Endothelial cell of umbilical vein (primary cell): ENCODE measurements around the gene COL4A1. TPM values are rescaled to one million over a fixed set of nuclear protein-coding genes. Genes with fewer than 3 reads are reported as not detected.

Experiments
- BruUV-seq: library from RNA; stranded (reverse); fragments of 400-500 nt; replicated peaks from 2 replicates; lab custom pipeline; 2021; lab: Mats Ljungman, UMichigan
- CTCF ChIA-PET: fragments of 300-600, 350-600 bp; sonication (Branson Sonifier 250); formaldehyde crosslinking; loops from one replicate; lab custom pipeline; 2021; ENCODE audit warnings: antibody characterized with exemption, inconsistent platforms; lab: Charles Lee
- POLR2A ChIA-PET: fragments of 300-600, 350-600 bp; sonication (Branson Sonifier 250); formaldehyde crosslinking; loops from one replicate; lab custom pipeline; 2021; ENCODE audit warnings: antibody characterized with exemption, inconsistent platforms; lab: Charles Lee
- DNase-seq: peaks from one replicate; pipeline ENCODE4 v3.0.0-alpha.2; 2011; ENCODE audit warnings: low read depth, low spot score
- FAIRE-seq: peaks from 2 replicates; lab custom pipeline; 2011; peaks lifted over from hg19 to GRCh38; lab: Jason Lieb, UNC
- H2AFZ ChIP-seq: 2 replicates; pipeline ENCODE4 v1.6.0; 2012; ENCODE audit warnings: low read depth, low read length, control low read depth, inconsistent platforms
- H3K27ac ChIP-seq: 2 replicates; pipeline ENCODE4 v1.5.1; 2011; ENCODE audit warnings: low read depth, mild to moderate bottlenecking, control low read depth, low read length, moderate library complexity; ENCODE audit not compliant: insufficient read depth
- H3K27me3 ChIP-seq, 2 experiments: 2 replicates each; pipeline versions ENCODE4 v1.6.0 to v1.6.1; 2011; ENCODE audit warnings: low read length in 2 of 2, mixed read lengths in 1 of 2; ENCODE audit not compliant: control insufficient read depth in 2 of 2, insufficient read depth in 2 of 2
- H3K36me3 ChIP-seq, 2 experiments: 2 replicates in 1 of 2; 3 replicates in 1 of 2; pipeline ENCODE4 v1.5.1; 2011; ENCODE audit warnings: low read length in 2 of 2, mild to moderate bottlenecking in 1 of 2, moderate library complexity in 1 of 2; ENCODE audit not compliant: control insufficient read depth in 2 of 2, insufficient read depth in 2 of 2; ENCODE audit errors: extremely low read depth in 1 of 2
- H3K4me1 ChIP-seq: 3 replicates; pipeline ENCODE4 v1.5.1; 2011; ENCODE audit warnings: mild to moderate bottlenecking, low read length; ENCODE audit not compliant: control insufficient read depth, insufficient read depth; ENCODE audit errors: extremely low read depth
- H3K4me2 ChIP-seq: 2 replicates; pipeline ENCODE4 v1.6.1; 2011; ENCODE audit warnings: low read length, control low read depth, mixed read lengths; ENCODE audit not compliant: insufficient read depth
- H3K4me3 ChIP-seq, 3 experiments: fragments of 200-600 bp in 1 of 3; sonication (generic), shearing (Covaris generic) in 1 of 3; replicated peaks in 1 of 3; 2 replicates each; pipeline ENCODE4 v1.5.1; 2011 to 2016; ENCODE audit warnings: control low read depth in 3 of 3, low read length in 3 of 3, mild to moderate bottlenecking in 2 of 3, inconsistent platforms in 1 of 3, low read depth in 1 of 3, moderate library complexity in 1 of 3; ENCODE audit not compliant: insufficient read depth in 1 of 3
- H3K79me2 ChIP-seq: 2 replicates; pipeline ENCODE4 v1.6.0; 2012; ENCODE audit warnings: low read length, inconsistent platforms; ENCODE audit not compliant: control insufficient read depth, insufficient read depth
- H3K9ac ChIP-seq: replicated peaks from 2 replicates; pipeline ENCODE3; 2011; ENCODE audit warnings: low read length, control low read depth; ENCODE audit not compliant: insufficient read depth; ENCODE audit errors: extremely low read depth
- H3K9me1 ChIP-seq: replicated peaks from 3 replicates; pipeline ENCODE4 v1.6.0; 2011; ENCODE audit warnings: mild to moderate bottlenecking, low read length; ENCODE audit not compliant: control insufficient read depth, insufficient read depth; ENCODE audit errors: extremely low read depth
- H3K9me3 ChIP-seq: replicated peaks from 2 replicates; pipeline ENCODE4 v1.5.1; 2012; ENCODE audit warnings: low read length, inconsistent platforms; ENCODE audit not compliant: control insufficient read depth, insufficient read depth
- H4K20me1 ChIP-seq: replicated peaks from 2 replicates; pipeline ENCODE3; 2011; ENCODE audit warnings: mild to moderate bottlenecking, low read length; ENCODE audit not compliant: control insufficient read depth, insufficient read depth; ENCODE audit errors: extremely low read depth
- EZH2 ChIP-seq: IDR thresholded peaks from 2 replicates; pipeline ENCODE4 v1.6.1; 2012; ENCODE audit warnings: borderline replicate concordance, low read depth, mild to moderate bottlenecking, moderate library complexity, low read length, inconsistent platforms; ENCODE audit not compliant: severe bottlenecking
- FOS ChIP-seq: IDR thresholded peaks from 2 replicates; pipeline ENCODE4 v1.6.1; 2011; ENCODE audit warnings: mild to moderate bottlenecking, low read length, moderate library complexity, borderline replicate concordance; ENCODE audit not compliant: insufficient read depth
- GATA2 ChIP-seq: IDR thresholded peaks from 2 replicates; pipeline ENCODE4 v1.7.0; 2011; ENCODE audit warnings: low read depth, mild to moderate bottlenecking, moderate library complexity, mixed read lengths, low read length; ENCODE audit not compliant: insufficient read length, insufficient read depth
- JUN ChIP-seq: IDR thresholded peaks from 2 replicates; pipeline ENCODE4 v1.6.1; 2011; ENCODE audit warnings: borderline replicate concordance, low read depth; ENCODE audit not compliant: insufficient read length, insufficient read depth
- MYC ChIP-seq: IDR thresholded peaks from one replicate; pipeline ENCODE4 v1.6.1; 2011; ENCODE audit warnings: mild to moderate bottlenecking, low read depth, low read length
- POLR2A ChIP-seq: IDR thresholded peaks from 2 replicates; pipeline ENCODE4 v1.6.1; 2012; ENCODE audit warnings: low read depth, mild to moderate bottlenecking, control low read depth, low read length
- POLR2AphosphoS5 ChIP-seq: IDR thresholded peaks from 2 replicates; pipeline ENCODE4 v1.6.1; 2012; ENCODE audit warnings: low read depth, mild to moderate bottlenecking, control low read depth, low read length, moderate library complexity; ENCODE audit not compliant: insufficient read depth
- dilution Hi-C: fragments of 300-500 bp; cut with MboI; formaldehyde crosslinking; loops from one replicate; pipeline ENCODE4 v1.15.0; 2019; ENCODE audit warnings: low sequenced_read_pairs; ENCODE audit not compliant: extremely low pct_ligation_motif_present
- intact Hi-C: fragments of 100-400 bp; cut with micrococcal nuclease; formaldehyde crosslinking; loops from one replicate; pipeline ENCODE4 v1.10.0; 2022
- polyA plus RNA-seq, 4 experiments: library from polyadenylated mRNA; depleted of rRNA in 3 of 4; stranded (reverse) in 3 of 4; unstranded in 1 of 4; fragments of >200 nt; gene quantifications; 2 replicates each; pipeline versions ENCODE4 v1.2.1 to v1.2.3, GENCODE V29; 2011 to 2012; ENCODE audit warnings: missing spikeins in 1 of 4
- total RNA-seq: library from RNA; stranded (reverse); gene quantifications from 2 replicates; pipeline ENCODE4 v1.2.3, GENCODE V29; 2021
- TF ChIP-seq, protein P1 (sequence below): IDR thresholded peaks from 2 replicates; pipeline ENCODE4 v1.6.1; 2011; ENCODE audit not compliant: insufficient read depth, insufficient read length
- TF ChIP-seq, protein P2 (sequence below), 2 donors: IDR thresholded peaks; 1 replicate in 1 of 2; 2 replicates in 1 of 2; pipeline ENCODE4 v1.5.1; 2011; ENCODE audit warnings: low read length in 2 of 2, mild to moderate bottlenecking in 2 of 2, moderate library complexity in 2 of 2, control low read depth in 1 of 2, inconsistent platforms in 1 of 2, low read depth in 1 of 2; ENCODE audit not compliant: insufficient read depth in 1 of 2; ENCODE audit errors: extremely low read depth in 1 of 2

Gene COL4A1
- total and polyA plus RNA-seq, 2 donors (not counting 3 experiments of a cell fraction or from before 2014, with no cell fraction given): 384 to 1,119 TPM

DNA sequence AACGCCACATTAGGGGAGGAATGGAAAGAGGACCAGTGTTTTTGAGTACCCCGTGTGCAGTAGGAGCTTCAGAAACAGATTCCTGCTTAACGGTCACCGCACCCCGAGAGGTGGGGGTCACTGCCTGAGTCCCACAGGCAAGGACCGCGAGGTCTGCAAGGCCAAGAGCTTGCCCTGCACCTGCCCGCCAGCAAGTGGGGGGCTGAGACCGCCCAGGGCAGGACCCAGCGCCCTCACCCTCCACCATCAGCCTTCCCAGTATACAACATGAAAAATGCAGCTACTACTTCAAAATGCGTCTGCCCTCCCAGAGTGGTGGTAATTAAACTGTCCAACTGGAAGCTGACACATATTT lies 44.9 kb downstream of the COL4A1 start:
- no peaks in the 10 kb centered on the region for H3K9me1 ChIP-seq
- peaks cover 0 to 2% of the 10 kb centered on the region in 2 experiments for H3K36me3 ChIP-seq
- peak; percentile 10 for TF ChIP-seq POLR2AphosphoS5
- no peak for TF ChIP-seq JUN
- H3K4me3 ChIP-seq: no peak overlapping the region
- no peaks in the 10 kb centered on the region for H3K9me3 ChIP-seq
- no peak overlapping the region for H2AFZ ChIP-seq
- H3K27me3 ChIP-seq: no peaks in the 10 kb centered on the region
- no peaks in the 10 kb centered on the region for H4K20me1 ChIP-seq
- peak overlapping the region; percentile 76 for H3K4me2 ChIP-seq
- ChIA-PET CTCF (interaction anchor here (0.7 to 3.9 kb wide), 7 partner anchors 15 to 194 kb away, joined by 3 to 33 read pairs (median 3); partner anchors contain the start of genes COL4A1 and COL4A2), POLR2A (interaction anchor here (1.1 kb wide), 1 partner anchor 15 kb away, joined by 5 read pairs; no protein-coding TSS in a partner anchor)
- H3K79me2 ChIP-seq: peaks cover 45% of the 10 kb centered on the region
- FAIRE-seq: no peak
- dilution Hi-C loops (no loop called here), intact Hi-C loops (no loop called here)
- H3K27ac ChIP-seq: peak overlapping the region; percentile 81
- DNase-seq: no peak
- H3K9ac ChIP-seq: peak overlapping the region; percentile 43
- peaks cover 87% of the 10 kb centered on the region for H3K4me1 ChIP-seq
- no TSS peak for BruUV-seq

DNA sequence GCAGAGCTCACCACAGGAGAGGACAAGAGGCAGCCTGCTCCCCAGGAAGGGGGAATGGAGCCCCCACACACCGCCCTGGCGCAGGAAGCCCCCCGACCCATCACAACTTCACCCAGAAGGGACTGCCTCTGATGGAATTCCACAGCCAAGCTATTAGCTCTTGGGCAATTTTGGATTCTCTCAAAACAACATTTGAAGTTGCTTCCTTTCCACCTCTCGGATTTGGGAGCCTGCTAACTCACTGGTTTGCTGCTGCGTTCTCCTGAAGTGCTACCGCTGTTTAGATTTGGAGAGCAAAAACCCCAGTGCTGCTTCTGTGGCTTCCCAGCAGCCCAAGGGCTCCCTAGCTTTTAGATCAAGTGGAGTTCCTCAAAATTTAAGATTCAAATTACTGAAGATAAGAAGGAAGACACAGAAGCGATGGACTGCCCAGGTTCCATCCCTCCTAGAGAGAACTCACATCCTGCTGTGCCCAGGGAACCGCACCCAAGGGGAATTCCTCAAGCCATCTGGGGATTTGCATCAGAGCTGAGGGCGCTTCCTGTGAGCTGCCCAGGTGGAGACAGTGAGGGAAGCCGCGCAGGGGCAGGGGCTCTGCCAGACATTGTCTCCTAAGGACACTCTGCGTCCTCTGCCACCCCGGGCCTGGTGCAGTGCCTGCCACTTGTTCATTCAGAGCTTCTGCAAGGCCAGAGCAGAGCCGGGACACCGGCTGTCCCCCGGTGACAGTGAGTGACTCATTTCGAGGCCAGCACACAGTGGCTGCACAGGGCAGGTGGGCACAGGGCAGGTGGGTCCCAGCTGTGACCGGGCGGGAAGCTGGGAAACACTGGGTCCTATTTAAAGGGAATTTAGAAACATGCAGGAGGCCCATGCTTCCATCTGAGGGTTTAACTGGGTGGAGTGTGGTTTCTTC lies 45.5 kb downstream of the COL4A1 start:
- Histone ChIP-seq H3K79me2 (peaks cover 43% of the 10 kb centered on the region), H3K4me1 (peaks cover 80% of the 10 kb centered on the region), H3K9me1 (no peaks in the 10 kb centered on the region), H3K4me3 (no peak overlapping the region), H3K9me3 (no peaks in the 10 kb centered on the region), H3K36me3 (peaks cover 0 to 2% of the 10 kb centered on the region in 2 experiments), H3K27me3 (no peaks in the 10 kb centered on the region), H2AFZ (no peak overlapping the region), H3K27ac (peak overlapping the region; percentile 81), H4K20me1 (no peaks in the 10 kb centered on the region), H3K9ac (peak overlapping the region; percentile 43), H3K4me2 (peak overlapping the region; percentile 76)
- POLR2A ChIA-PET: interaction anchor here (1.1 kb wide), 1 partner anchor 14 kb away, joined by 5 read pairs; no protein-coding TSS in a partner anchor
- no TSS peak for BruUV-seq
- TF ChIP-seq GATA2: no peak
- TF ChIP-seq POLR2A: no peak
- TF ChIP-seq, protein P1, sequence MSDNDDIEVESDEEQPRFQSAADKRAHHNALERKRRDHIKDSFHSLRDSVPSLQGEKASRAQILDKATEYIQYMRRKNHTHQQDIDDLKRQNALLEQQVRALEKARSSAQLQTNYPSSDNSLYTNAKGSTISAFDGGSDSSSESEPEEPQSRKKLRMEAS: no peak
- TF ChIP-seq JUN: no peak
- TF ChIP-seq, protein P2, sequence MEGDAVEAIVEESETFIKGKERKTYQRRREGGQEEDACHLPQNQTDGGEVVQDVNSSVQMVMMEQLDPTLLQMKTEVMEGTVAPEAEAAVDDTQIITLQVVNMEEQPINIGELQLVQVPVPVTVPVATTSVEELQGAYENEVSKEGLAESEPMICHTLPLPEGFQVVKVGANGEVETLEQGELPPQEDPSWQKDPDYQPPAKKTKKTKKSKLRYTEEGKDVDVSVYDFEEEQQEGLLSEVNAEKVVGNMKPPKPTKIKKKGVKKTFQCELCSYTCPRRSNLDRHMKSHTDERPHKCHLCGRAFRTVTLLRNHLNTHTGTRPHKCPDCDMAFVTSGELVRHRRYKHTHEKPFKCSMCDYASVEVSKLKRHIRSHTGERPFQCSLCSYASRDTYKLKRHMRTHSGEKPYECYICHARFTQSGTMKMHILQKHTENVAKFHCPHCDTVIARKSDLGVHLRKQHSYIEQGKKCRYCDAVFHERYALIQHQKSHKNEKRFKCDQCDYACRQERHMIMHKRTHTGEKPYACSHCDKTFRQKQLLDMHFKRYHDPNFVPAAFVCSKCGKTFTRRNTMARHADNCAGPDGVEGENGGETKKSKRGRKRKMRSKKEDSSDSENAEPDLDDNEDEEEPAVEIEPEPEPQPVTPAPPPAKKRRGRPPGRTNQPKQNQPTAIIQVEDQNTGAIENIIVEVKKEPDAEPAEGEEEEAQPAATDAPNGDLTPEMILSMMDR (IDR thresholded peaks at IDR 0.05; ENCODE audit: extremely low read depth in 1 of 2, insufficient read depth in 1 of 2, low read depth in 1 of 2, low read length in 2 of 2): no peak
- TF ChIP-seq POLR2AphosphoS5: no peak
- no peak for TF ChIP-seq MYC
- TF ChIP-seq EZH2: no peak
- no peak for TF ChIP-seq FOS
- CTCF ChIA-PET: interaction anchor here (0.7 to 3.9 kb wide), 8 partner anchors 13 to 194 kb away, joined by 3 to 33 read pairs (median 3); partner anchors contain the start of genes COL4A1 and COL4A2
- DNase-seq (peak; percentile 21), FAIRE-seq (peak; percentile 26)
- dilution Hi-C loops (no loop called here), intact Hi-C loops (no loop called here)
